HEK293T (cell line): ENCODE results near the gene HBE1.

Source experiments
- ARNT ChIP-seq: fragments of 450-650 bp; IDR thresholded peaks from 2 replicates; pipeline ENCODE4 v1.6.1; 2017; ENCODE audit warnings: mild to moderate bottlenecking
- BHLHE40 ChIP-seq: fragments of 450-650 bp; IDR thresholded peaks from 2 replicates; pipeline ENCODE4 v1.6.1; 2016; ENCODE audit warnings: mild to moderate bottlenecking, moderate library complexity, borderline replicate concordance
- ELF4 ChIP-seq: fragments of 450-650 bp; IDR thresholded peaks from 2 replicates; pipeline ENCODE4 v1.6.1; 2017; ENCODE audit warnings: antibody characterized with exemption
- FOXA1 ChIP-seq: fragments of 450-650 bp; IDR thresholded peaks from 2 replicates; pipeline ENCODE4 v1.6.1; 2016; ENCODE audit warnings: mild to moderate bottlenecking
- HDGF ChIP-seq: fragments of 450-650 bp; IDR thresholded peaks from 2 replicates; pipeline ENCODE4 v1.6.1; 2017; ENCODE audit warnings: antibody characterized with exemption, borderline replicate concordance
- L3MBTL2 ChIP-seq: fragments of 450-650 bp; conservative IDR thresholded peaks from 2 replicates; pipeline ENCODE4 v1.6.1; 2016; ENCODE audit warnings: mild to moderate bottlenecking
- LEF1 ChIP-seq: fragments of 450-650 bp; IDR thresholded peaks from 2 replicates; pipeline ENCODE4 v1.6.1; 2017; ENCODE audit warnings: mild to moderate bottlenecking, borderline replicate concordance
- NFRKB ChIP-seq: fragments of 450-650 bp; IDR thresholded peaks from 2 replicates; pipeline ENCODE4 v1.6.1; 2016; ENCODE audit warnings: mild to moderate bottlenecking, moderate library complexity
- PKNOX1 ChIP-seq: fragments of 450-650 bp; IDR thresholded peaks from 2 replicates; pipeline ENCODE4 v1.6.1; 2016
- SP1 ChIP-seq: fragments of 450-650 bp; IDR thresholded peaks from 2 replicates; pipeline ENCODE4 v1.6.1; 2017
- SUZ12 ChIP-seq: fragments of 450-650 bp; IDR thresholded peaks from 2 replicates; pipeline ENCODE4 v1.6.1; 2016; ENCODE audit warnings: mild to moderate bottlenecking
- TARDBP ChIP-seq: fragments of 450-650 bp; IDR thresholded peaks from 2 replicates; pipeline ENCODE4 v1.6.1; 2016
- ZNF384 ChIP-seq: fragments of 450-650 bp; IDR thresholded peaks from 2 replicates; pipeline ENCODE4 v1.6.1; 2016

GRCh38 chr11:5297721-5298323 is 28.1 kb upstream of the HBE1 start:
- TF ChIP-seq ARNT: no peak
- TF ChIP-seq SP1: no peak
- TF ChIP-seq L3MBTL2: no peak
- no peak for TF ChIP-seq ELF4
- TF ChIP-seq LEF1: no peak
- no peak for TF ChIP-seq ZNF384
- no peak for TF ChIP-seq HDGF
- no peak for TF ChIP-seq TARDBP
- TF ChIP-seq FOXA1: no peak
- TF ChIP-seq SUZ12: no peak
- no peak for TF ChIP-seq BHLHE40
- TF ChIP-seq PKNOX1: no peak
- no peak for TF ChIP-seq NFRKB
